Mesodermal cell (in vitro differentiated cells): ENCODE data around the gene KCNMB4.

Experiments
- H3K27ac ChIP-seq: 2 replicates; pipeline ENCODE4 v1.7.0; 2013; ENCODE audit warnings: mild to moderate bottlenecking, low read depth, low read length, moderate library complexity; ENCODE audit not compliant: severe bottlenecking
- H3K36me3 ChIP-seq: 2 replicates; pipeline ENCODE4 v1.7.1; 2013; ENCODE audit warnings: mild to moderate bottlenecking, low read length, moderate library complexity; ENCODE audit not compliant: control insufficient read depth, insufficient read depth
- H3K4me1 ChIP-seq: one replicate; pipeline ENCODE4 v1.7.1; 2013; ENCODE audit warnings: mild to moderate bottlenecking, low read length; ENCODE audit not compliant: insufficient read depth, control insufficient read depth, poor library complexity, severe bottlenecking
- H3K4me3 ChIP-seq: 2 replicates; pipeline ENCODE4 v1.7.0; 2013; ENCODE audit warnings: low read length, control low read depth, mild to moderate bottlenecking; ENCODE audit not compliant: insufficient read depth, poor library complexity, severe bottlenecking; ENCODE audit errors: extremely low read depth
- H3K9me3 ChIP-seq: 2 replicates; pipeline ENCODE4 v1.7.1; 2013; ENCODE audit warnings: mild to moderate bottlenecking, low read length, moderate library complexity; ENCODE audit not compliant: control insufficient read depth
- WGBS, 2 experiments: methylation state at CpG; one replicate each; pipeline ENCODE4 v1.1.5; 2013; ENCODE audit warnings: missing lambda C conversion rate in 2 of 2; ENCODE audit not compliant: insufficient coverage in 2 of 2; 5-methylcytosine and 5-hydroxymethylcytosine counted together

Gene KCNMB4

GRCh38 chr12:70353780-70354660 is 12.1 kb upstream of the KCNMB4 start:
- Histone ChIP-seq H3K4me1 (no peaks in the 10 kb centered on the region), H3K27ac (no peak overlapping the region), H3K36me3 (peaks cover 15% of the 10 kb centered on the region), H3K4me3 (no peak overlapping the region), H3K9me3 (no peaks in the 10 kb centered on the region)
- WGBS, 2 experiments, result 100% methylated on average over 1 of the region's 6 CpGs; no CpG with 5 or more reads in 1 of the 2 experiments

DNA sequence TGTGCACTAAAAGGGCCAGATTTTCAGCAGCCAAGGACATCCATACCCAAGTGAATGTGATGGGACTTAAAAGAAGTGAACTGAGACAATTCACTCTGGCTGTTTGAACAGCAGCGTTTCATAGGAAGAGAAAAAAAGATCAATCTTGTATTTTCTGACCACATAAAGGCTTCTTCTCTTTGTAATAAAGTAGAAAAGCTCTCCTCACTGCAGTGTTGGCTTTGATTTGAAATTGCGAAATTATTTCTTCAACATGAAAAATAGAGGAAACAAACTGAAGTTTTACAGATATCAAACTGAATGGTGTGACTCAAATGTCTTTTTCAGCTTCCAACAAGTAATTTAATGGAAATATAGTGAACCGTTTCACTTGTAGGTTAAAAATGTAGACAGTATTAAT is 11.3 kb upstream of the KCNMB4 start:
- Histone ChIP-seq H3K27ac (no peak overlapping the region), H3K36me3 (peaks cover 15% of the 10 kb centered on the region), H3K4me3 (no peak overlapping the region), H3K9me3 (no peaks in the 10 kb centered on the region), H3K4me1 (no peaks in the 10 kb centered on the region)
- WGBS, 2 experiments, result 100% methylated on average over 1 of the region's 3 CpGs; no CpG with 5 or more reads in 1 of the 2 experiments

GRCh38 chr12:70355972-70356371 is 10.1 kb upstream of the KCNMB4 start:
- Histone ChIP-seq H3K9me3 (no peaks in the 10 kb centered on the region), H3K27ac (no peak overlapping the region), H3K36me3 (peaks cover 15% of the 10 kb centered on the region), H3K4me1 (no peaks in the 10 kb centered on the region), H3K4me3 (no peak overlapping the region)
- WGBS, 2 experiments, result no CpG with 5 or more reads among the region's 4 CpGs

- WGBS, 2 experiments, result no CpG with 5 or more reads among the region's 1 CpG
- no peak overlapping the region for H3K4me3 ChIP-seq
These were observed 6.5 kb upstream of the KCNMB4 start for GRCh38 chr12:70359458-70360197.

DNA sequence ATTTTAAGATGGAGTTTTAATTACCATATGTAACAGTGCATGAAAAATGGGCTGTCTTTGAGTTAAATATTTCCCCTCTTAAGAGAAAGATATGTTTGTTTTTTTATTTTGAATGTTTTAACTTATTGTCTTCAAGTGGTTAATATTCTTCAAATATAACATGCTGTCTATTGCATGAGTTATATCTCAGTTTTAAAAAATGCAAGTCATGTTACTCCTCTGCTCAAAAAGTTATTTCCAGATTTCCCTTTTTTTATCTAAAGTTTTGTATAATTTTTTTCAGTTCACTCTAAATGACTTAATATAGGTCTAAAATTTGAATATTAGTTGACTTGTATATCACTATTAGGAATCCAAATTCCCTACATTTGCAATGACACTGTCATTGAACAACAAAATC is 5.9 kb upstream of the KCNMB4 start:
- Histone ChIP-seq H3K36me3 (peaks cover under 1% of the 10 kb centered on the region), H3K9me3 (no peaks in the 10 kb centered on the region), H3K27ac (no peak overlapping the region), H3K4me3 (no peak overlapping the region), H3K4me1 (no peaks in the 10 kb centered on the region)

More at GRCh38 chr12:70359458-70360197, 6.5 kb upstream of the KCNMB4 start:
- H3K27ac ChIP-seq, result no peak overlapping the region
- peaks cover 6% of the 10 kb centered on the region for H3K36me3 ChIP-seq
- H3K4me1 ChIP-seq, result no peaks in the 10 kb centered on the region
- H3K9me3 ChIP-seq, result no peaks in the 10 kb centered on the region

DNA sequence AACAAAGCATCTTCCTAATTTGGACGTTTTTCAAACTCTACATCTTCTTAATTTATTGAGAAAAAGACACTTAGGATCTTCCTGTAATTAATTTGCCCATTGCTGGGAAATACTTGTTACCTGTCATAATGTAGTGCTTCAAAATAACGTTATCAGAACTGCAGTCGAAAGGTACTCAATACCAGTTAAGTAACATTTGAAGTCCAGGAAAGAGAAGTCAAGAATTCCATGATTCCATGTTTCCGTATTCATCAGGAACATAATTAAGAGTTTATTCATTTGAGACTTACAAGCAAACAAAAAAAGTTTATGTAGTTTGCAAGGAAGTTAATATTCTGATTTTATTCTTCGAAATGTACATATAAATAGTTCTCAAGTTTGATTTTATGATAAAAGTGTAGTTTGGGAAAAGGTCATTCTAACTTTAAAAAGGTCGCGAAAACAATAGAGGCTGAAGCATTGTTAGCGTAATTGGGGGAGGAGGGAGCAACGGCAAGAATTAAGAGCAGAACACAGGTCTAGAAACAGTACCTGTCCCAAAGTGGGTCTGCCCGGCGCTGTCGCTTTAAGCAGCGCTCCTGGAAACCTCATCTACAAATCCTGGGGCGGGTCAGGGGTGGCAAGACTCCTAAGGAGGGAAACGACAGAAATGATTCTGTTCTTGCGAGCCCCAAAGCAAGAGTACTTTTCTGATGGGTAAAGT is 1.2 kb upstream of the KCNMB4 start:
- Histone ChIP-seq H3K4me1 (peaks cover 3% of the 10 kb centered on the region), H3K9me3 (no peaks in the 10 kb centered on the region), H3K4me3 (peak overlapping the region; percentile 57), H3K36me3 (no peaks in the 10 kb centered on the region), H3K27ac (no peak overlapping the region)
- 20 to 35% methylated on average over 10 of the region's 16 CpGs for WGBS, 2 experiments

DNA sequence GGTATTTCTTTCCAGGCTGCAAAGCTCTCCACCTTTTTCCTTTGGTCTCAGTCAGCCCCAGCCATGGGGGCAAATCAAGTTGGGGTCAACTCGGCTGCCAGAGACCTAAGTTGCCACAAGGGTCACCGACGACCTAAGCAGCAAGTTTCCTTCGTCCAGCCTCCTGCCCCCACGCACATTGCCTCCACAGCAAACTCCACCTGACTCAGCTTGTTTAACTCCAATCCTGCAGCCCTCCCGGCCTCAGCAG is 767 bp upstream of the KCNMB4 start:
- H3K27ac ChIP-seq, result no peak overlapping the region
- H3K4me1 ChIP-seq, result peaks cover 5% of the 10 kb centered on the region
- peak overlapping the region; percentile 57 for H3K4me3 ChIP-seq
- H3K36me3 ChIP-seq, result no peaks in the 10 kb centered on the region
- no peaks in the 10 kb centered on the region for H3K9me3 ChIP-seq
- WGBS, 2 experiments, result 0% methylated on average over 4 to 6 of the region's 6 CpGs

DNA sequence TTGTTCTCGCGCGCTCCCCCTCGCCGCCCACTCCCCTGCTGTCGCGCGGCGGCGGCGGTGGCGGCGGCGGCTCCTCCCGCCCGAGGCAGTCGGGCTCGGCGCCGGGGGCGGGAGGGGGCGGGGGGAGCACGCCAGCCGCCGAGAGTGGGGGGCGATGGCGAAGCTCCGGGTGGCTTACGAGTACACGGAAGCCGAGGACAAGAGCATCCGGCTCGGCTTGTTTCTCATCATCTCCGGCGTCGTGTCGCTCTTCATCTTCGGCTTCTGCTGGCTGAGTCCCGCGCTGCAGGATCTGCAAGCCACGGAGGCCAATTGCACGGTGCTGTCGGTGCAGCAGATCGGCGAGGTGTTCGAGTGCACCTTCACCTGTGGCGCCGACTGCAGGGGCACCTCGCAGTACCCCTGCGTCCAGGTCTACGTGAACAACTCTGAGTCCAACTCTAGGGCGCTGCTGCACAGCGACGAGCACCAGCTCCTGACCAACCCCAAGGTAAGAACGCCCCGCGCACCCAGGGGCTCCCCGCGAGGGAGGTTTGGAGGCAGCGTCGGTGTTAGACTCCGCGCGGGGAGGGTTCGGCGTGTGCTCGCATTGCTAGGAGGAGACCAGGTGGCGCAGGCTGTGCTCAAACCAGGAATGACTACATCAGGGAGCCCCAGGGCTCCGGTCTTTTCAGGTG is 629 bp downstream of the KCNMB4 start:
- Histone ChIP-seq H3K27ac (peak overlapping the region; percentile 69), H3K36me3 (no peaks in the 10 kb centered on the region), H3K9me3 (no peaks in the 10 kb centered on the region), H3K4me1 (peaks cover 5% of the 10 kb centered on the region), H3K4me3 (peak overlapping the region; percentile 57)
- 0% methylated on average over 63 of the region's 69 CpGs for whole genome bisulfite sequencing, 2 experiments

DNA sequence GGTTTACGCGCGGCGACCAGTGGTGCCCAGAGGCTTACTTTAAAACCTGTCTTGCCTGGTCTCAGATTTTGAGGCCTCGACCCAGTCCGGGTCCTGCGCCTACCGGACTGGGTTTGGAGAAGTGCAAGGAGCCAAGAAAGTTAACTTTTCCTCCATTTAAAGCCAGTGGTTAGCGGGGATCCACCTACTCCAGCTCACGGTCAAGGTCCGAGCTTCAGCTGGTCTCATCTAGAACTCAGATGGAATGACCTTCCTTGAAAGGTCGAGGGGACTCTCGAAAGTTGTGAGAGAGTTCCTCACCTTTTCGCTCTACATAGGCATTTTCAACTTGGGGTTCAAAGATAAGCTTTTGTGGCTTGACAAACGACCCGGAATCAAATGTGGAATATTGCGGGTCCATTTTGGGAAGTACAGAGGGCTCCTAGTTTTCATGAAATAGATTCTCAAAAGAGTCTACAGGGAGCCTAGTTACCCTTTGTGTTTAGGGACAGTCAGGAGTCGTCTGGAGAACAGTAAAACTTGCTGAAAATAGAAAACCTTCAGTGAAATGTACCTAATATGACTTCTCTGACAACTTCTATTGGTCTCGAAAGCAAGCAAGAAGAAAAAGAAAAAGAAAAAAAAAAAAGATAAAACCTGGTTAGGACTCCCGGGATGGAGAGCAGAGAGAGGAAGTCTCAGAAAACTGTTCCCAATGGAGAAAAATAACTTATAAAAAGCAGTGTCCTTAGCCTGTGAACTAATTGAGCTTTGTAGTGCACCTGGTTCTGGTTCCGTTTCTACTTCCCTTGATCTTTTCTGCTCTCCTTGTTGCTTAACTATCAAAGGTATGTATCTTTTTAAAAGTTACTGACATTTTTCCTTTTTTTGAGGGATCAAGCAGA is 1.4 kb downstream of the KCNMB4 start:
- Histone ChIP-seq H3K4me3 (peak overlapping the region; percentile 57), H3K27ac (no peak overlapping the region)
- WGBS, 2 experiments, result 0% methylated on average over 9 to 18 of the region's 21 CpGs

DNA sequence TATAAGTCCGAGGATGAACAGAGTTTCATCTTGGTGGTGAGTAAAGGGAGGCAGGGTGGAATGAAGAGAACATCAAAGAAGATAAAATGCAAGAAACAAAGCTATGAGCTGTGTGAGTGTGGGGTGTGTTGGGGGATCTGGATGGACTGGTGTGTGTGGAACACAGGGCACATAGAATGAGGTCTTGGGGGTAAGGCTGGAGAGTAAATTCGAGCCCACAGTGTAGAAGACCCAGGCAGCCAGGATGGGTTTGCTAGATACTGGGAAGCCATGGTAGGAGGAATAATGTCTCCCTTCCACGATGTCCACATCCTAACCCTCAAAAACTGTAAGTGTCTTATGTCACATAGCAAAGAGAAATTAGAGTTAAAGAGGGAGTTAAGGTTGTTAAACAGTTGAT is 6.8 kb downstream of the KCNMB4 start:
- Histone ChIP-seq H3K4me3 (no peak overlapping the region), H3K27ac (no peak overlapping the region), H3K4me1 (peaks cover 5% of the 10 kb centered on the region), H3K9me3 (no peaks in the 10 kb centered on the region), H3K36me3 (no peaks in the 10 kb centered on the region)
- 100% methylated on average over 2 of the region's 3 CpGs for WGBS, 2 experiments

More for the DNA sequence above, 1.4 kb downstream of the KCNMB4 start:
- H3K9me3 ChIP-seq, result no peaks in the 10 kb centered on the region
- peaks cover 5% of the 10 kb centered on the region for H3K4me1 ChIP-seq
- H3K36me3 ChIP-seq, result no peaks in the 10 kb centered on the region
